Mesothelial cell of epicardium (in vitro differentiated cells): ENCODE results near the gene SEMA4D. TPM values are rescaled to one million over a fixed set of nuclear protein-coding genes. Genes with fewer than 3 reads are reported as not detected.

Experiments
- DNase-seq, 2 experiments: peaks; one replicate each; pipeline ENCODE4 v3.0.0; 2021; ENCODE audit warnings: low spot score in 2 of 2; ENCODE audit not compliant: unreplicated experiment in 2 of 2
- H3K27ac Mint-ChIP-seq: 2 replicates; pipeline ENCODE4 v1.8.0; 2021; ENCODE audit warnings: mixed read lengths
- H3K27me3 Mint-ChIP-seq: 2 replicates; pipeline ENCODE4 v1.8.0; 2021; ENCODE audit warnings: low read depth, mixed read lengths
- H3K36me3 Mint-ChIP-seq: 2 replicates; pipeline ENCODE4 v1.8.0; 2021; ENCODE audit warnings: mixed read lengths
- H3K4me1 Mint-ChIP-seq: 2 replicates; pipeline ENCODE4 v1.8.0; 2021; ENCODE audit warnings: mixed read lengths
- H3K4me3 Mint-ChIP-seq: 2 replicates; pipeline ENCODE4 v1.8.0; 2021; ENCODE audit warnings: mild to moderate bottlenecking, moderate library complexity, mixed read lengths
- H3K9me3 Mint-ChIP-seq: 2 replicates; pipeline ENCODE4 v1.8.0; 2021; ENCODE audit warnings: mixed read lengths
- CTCF ChIP-seq: fragments of 200-600 bp; sonication (generic); IDR thresholded peaks from one replicate; pipeline ENCODE4 v1.5.0; 2021; ENCODE audit warnings: antibody characterized with exemption; ENCODE audit not compliant: unreplicated experiment
- total RNA-seq: library from RNA; stranded (reverse); gene quantifications from 3 replicates; pipeline ENCODE4 v1.2.1, GENCODE V29; 2021

SEMA4D gene
- total RNA-seq, 1 donor from 2014 or later: 44.7 TPM

- H3K36me3 Mint-ChIP-seq: no peaks in the 10 kb centered on the region
- peaks cover 11% of the 10 kb centered on the region for H3K9me3 Mint-ChIP-seq
- H3K4me1 Mint-ChIP-seq: peaks cover 18% of the 10 kb centered on the region
- H3K27me3 Mint-ChIP-seq: no peaks in the 10 kb centered on the region
- DNase-seq: no peak
- no peak for TF ChIP-seq CTCF
- no peak overlapping the region for H3K27ac Mint-ChIP-seq
- no peak overlapping the region for H3K4me3 Mint-ChIP-seq
Measured at GRCh38 chr9:89523948-89524347, 26.0 kb upstream of the SEMA4D start.

- no peak for DNase-seq
- no peak for TF ChIP-seq CTCF
- H3K9me3 Mint-ChIP-seq: peaks cover 4% of the 10 kb centered on the region
- H3K4me3 Mint-ChIP-seq: no peak overlapping the region
- no peak overlapping the region for H3K27ac Mint-ChIP-seq
- H3K27me3 Mint-ChIP-seq: no peaks in the 10 kb centered on the region
- no peaks in the 10 kb centered on the region for H3K36me3 Mint-ChIP-seq
- peaks cover 18% of the 10 kb centered on the region for H3K4me1 Mint-ChIP-seq
Measured at GRCh38 chr9:89522959-89523285, 25.0 kb upstream of the SEMA4D start.

- Mint-ChIP-seq H3K9me3 (no peaks in the 10 kb centered on the region), H3K27me3 (no peaks in the 10 kb centered on the region), H3K27ac (no peak overlapping the region), H3K4me1 (peaks cover 18% of the 10 kb centered on the region), H3K4me3 (no peak overlapping the region), H3K36me3 (no peaks in the 10 kb centered on the region)
- no peak for TF ChIP-seq CTCF
- DNase-seq: no peak
Measured at GRCh38 chr9:89522261-89522958, 24.5 kb upstream of the SEMA4D start.

GRCh38 chr9:89519366-89519805 lies 21.5 kb upstream of the SEMA4D start:
- Mint-ChIP-seq H3K4me3 (no peak overlapping the region), H3K27me3 (no peaks in the 10 kb centered on the region), H3K27ac (no peak overlapping the region), H3K9me3 (no peaks in the 10 kb centered on the region), H3K4me1 (peaks cover 3% of the 10 kb centered on the region), H3K36me3 (no peaks in the 10 kb centered on the region)
- no peak for DNase-seq
- no peak for TF ChIP-seq CTCF

- no peaks in the 10 kb centered on the region for H3K36me3 Mint-ChIP-seq
- no peaks in the 10 kb centered on the region for H3K9me3 Mint-ChIP-seq
- H3K27ac Mint-ChIP-seq: no peak overlapping the region
- peaks cover 1% of the 10 kb centered on the region for H3K27me3 Mint-ChIP-seq
- peaks cover 3% of the 10 kb centered on the region for H3K4me1 Mint-ChIP-seq
- no peak overlapping the region for H3K4me3 Mint-ChIP-seq
- no peak for TF ChIP-seq CTCF
- no peak for DNase-seq
Measured at GRCh38 chr9:89518466-89519365, 20.8 kb upstream of the SEMA4D start.
